ENCODE measurements around the gene DOK4.

DNA sequence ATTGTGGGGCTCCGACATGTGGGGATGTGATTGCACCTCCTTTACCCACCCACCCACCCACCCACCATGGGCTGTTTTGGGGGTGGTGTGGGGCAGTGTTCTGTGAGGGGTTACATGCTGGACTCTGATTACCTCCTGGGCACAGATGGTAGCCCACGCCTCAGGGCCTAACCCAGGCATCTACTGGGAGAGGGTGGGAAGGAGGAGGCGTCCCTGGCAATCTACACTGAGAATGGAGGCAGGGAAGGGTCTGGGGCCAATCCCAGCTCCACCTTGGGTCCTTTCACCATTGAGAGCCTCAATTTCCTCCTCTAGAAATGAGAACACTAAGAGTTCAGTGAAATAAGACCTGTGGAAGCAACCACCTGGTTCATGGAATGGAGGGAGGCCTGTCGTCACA, 11.7 kb upstream of the DOK4 start:
- no peak for TF ChIP-seq POLR2A (IDR thresholded peaks at IDR 0.05)
- TF ChIP-seq CTCF (IDR thresholded peaks at IDR 0.05), result no peak

Measured in uterus (tissue), 2 donors.